Right lobe of liver (tissue), 6 donors: ENCODE data around the gene METTL26. TPM values are rescaled to one million over a fixed set of nuclear protein-coding genes. Genes with fewer than 3 reads are reported as not detected.

ENCODE experiments used
- ATAC-seq, 4 donors: fragments of 200-7000 bp; cut with Tn5 transposase; one replicate each; pipeline ENCODE4 v1.9.1; 2020; ENCODE audit warnings: mild to moderate bottlenecking in 4 of 4, moderate library complexity in 4 of 4
- DNase-seq, 3 donors: peaks; one replicate each; pipeline ENCODE4 v3.0.0-alpha.2; 2020
- H3K27ac ChIP-seq, 3 donors: fragments of 200-600 bp; one replicate each; pipeline ENCODE4 v1.8.0; 2022
- H3K27me3 ChIP-seq, 2 donors: fragments of 200-600 bp; one replicate each; pipeline ENCODE4 v1.8.0; 2022
- H3K36me3 ChIP-seq, 4 donors: fragments of 200-600 bp; sonication (generic) in 1 of 4; one replicate each; pipeline versions ENCODE4 v1.5.1 to v1.8.0; 2017 to 2022; ENCODE audit warnings: control low read depth in 1 of 4
- H3K4me1 ChIP-seq, 4 donors: fragments of 200-600 bp; sonication (generic) in 1 of 4; one replicate each; pipeline versions ENCODE4 v1.5.1 to v1.8.0; 2017 to 2022; ENCODE audit warnings: control low read depth in 1 of 4
- H3K4me3 ChIP-seq, 3 donors: fragments of 200-600 bp; one replicate each; pipeline ENCODE4 v1.8.0; 2022
- H3K9me3 ChIP-seq, 4 donors: fragments of 200-600 bp; sonication (generic) in 1 of 4; one replicate each; pipeline versions ENCODE4 v1.5.1 to v1.8.0; 2017 to 2022; ENCODE audit warnings: control low read depth in 1 of 4
- POLR2A ChIP-seq: fragments of 450-650 bp; IDR thresholded peaks from one replicate; pipeline ENCODE4 v1.6.1; 2017; ENCODE audit warnings: antibody characterized with exemption, mild to moderate bottlenecking
- WGBS: methylation state at CpG from one replicate; pipeline ENCODE4 v1.1.6; 2018; ENCODE audit warnings: low coverage, low lambda C conversion rate; ENCODE audit not compliant: insufficient coverage; ENCODE audit errors: missing lambda C conversion rate; 5-methylcytosine and 5-hydroxymethylcytosine counted together
- intact Hi-C, 2 donors: fragments of 100-400 bp; cut with DNase I; formaldehyde crosslinking; loops; one replicate each; pipeline versions ENCODE4 v1.11.2 to v1.14.1; 2022
- total RNA-seq, 6 experiments: library from RNA; depleted of rRNA in 2 of 6; stranded (reverse); fragments of >200 nt in 2 of 6; fragmentation: NEBNext Ultra II Directional in 3 of 6; extraction: Animal tissue kit (Norgen Biotek cat#: 25700) in 3 of 6; gene quantifications; one replicate each; pipeline versions ENCODE4 v1.1.0 to v1.2.4, GENCODE V29; 2016 to 2023
- TF ChIP-seq, protein P1 (sequence below), 4 donors: fragments of 200-600 bp in 3 of 4; fragments of 450-650 bp in 1 of 4; IDR thresholded peaks; one replicate each; pipeline versions ENCODE4 v1.5.1 to v1.8.0; 2016 to 2022; ENCODE audit warnings: antibody characterized with exemption in 4 of 4, mild to moderate bottlenecking in 2 of 4
- donor health status: DM: no; HTN: yes; CAD: no.
- donor health status: DM: no; HTN: no; CAD: no.
- donor health status: DM: no; HTN: no; CAD: no.
- donor health status: DM: no; HTN: yes; CAD: no.
- donor health status: DM: no; HTN: yes; CAD: no.

METTL26 gene
- total RNA-seq, 6 experiments from 2014 or later = 22.7 to 126 (median 32.6) TPM

DNA sequence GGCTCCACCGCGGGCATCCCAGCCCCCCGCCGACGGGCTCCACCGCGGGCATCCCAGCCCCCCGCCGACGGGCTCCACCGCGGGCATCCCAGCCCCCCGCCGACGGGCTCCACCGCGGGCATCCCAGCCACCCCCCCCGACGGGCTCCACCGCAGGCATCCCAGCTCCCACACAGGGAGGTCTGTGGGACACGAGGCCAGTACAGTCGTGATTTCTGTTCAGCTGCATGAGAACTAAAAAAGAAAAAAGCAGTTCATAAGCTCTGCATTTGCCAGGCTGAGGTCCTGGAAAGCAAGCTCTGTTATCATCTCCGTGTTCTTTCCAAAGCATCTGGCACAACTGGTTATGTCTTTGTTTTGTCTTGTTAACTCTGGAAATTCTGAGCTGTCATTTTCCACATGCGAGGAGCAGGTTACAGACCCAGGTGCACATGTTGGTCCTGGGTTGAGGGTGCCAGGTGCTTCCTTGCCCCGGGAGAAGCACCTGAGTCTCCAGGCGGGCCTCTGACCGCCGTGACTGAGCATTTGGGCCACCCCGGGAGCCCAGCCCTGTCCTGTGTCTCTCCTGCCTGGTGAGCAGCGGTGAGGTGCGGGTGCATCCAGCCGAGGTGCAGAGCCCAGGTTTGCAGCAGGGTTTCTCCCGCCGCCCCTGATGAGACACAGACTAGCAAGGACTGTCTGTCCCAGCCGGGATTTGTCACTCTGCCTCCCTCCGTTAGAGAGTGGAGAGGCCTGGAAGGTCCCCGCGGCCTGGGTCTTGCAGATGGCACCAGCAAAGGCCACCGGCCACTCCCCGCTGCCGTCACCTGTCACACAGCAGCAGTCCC is 15.2 kb downstream of the METTL26 start:
- peaks cover 0 to 7% (median 0%) of the 10 kb centered on the region in 4 donors for H3K36me3 ChIP-seq
- no peak overlapping the region for H3K4me3 ChIP-seq
- 68% methylated on average over 4 of the region's 41 CpGs for WGBS
- ATAC-seq (no peak), DNase-seq (no peak)
- no peaks in the 10 kb centered on the region for H3K9me3 ChIP-seq
- no peaks in the 10 kb centered on the region for H3K27me3 ChIP-seq
- intact Hi-C loops = no loop called here
- TF ChIP-seq POLR2A = no peak
- peaks cover 0 to 15% (median 1%) of the 10 kb centered on the region in 4 donors for H3K4me1 ChIP-seq
- H3K27ac ChIP-seq = no peak overlapping the region

DNA sequence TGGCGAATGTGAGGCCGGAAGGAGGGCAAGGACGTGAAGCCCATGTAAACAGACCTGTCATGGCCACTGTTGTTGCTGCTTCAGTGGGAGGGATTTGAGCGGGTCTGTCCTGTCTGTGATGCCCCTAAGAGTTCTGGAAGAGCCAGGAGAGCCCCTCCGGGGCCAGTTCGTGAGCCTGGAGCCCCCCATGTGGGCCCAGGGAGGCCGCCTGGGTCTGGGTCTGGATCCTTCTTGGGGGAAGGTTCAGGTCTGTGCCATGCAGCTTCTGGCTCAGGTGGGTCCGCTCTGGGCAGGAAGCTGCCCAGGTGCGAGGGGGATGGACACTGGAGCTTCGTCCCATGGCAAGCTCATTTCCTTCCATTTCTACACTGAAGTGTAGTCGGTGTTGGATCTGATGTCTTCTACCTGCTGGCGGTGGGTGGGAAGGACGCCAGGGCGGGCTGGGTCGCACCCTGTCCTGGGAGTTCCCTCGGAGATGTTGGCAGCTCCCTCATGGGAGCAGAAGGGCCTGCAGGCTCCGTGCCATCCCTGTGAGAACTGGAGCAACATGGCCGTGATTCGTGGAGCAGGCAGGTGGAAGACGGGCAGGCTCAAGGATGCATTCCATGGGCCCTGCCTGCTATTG is 16.5 kb downstream of the METTL26 start:
- intact Hi-C loops = no loop called here
- Histone ChIP-seq H3K27ac (no peak overlapping the region), H3K36me3 (no peaks in the 10 kb centered on the region), H3K4me3 (no peak overlapping the region), H3K9me3 (no peaks in the 10 kb centered on the region), H3K27me3 (no peaks in the 10 kb centered on the region), H3K4me1 (peaks cover 0 to 15% (median 3%) of the 10 kb centered on the region in 4 donors)
- WGBS = no CpG with 5 or more reads among the region's 20 CpGs
- no peak for TF ChIP-seq POLR2A
- TF ChIP-seq, protein P1, sequence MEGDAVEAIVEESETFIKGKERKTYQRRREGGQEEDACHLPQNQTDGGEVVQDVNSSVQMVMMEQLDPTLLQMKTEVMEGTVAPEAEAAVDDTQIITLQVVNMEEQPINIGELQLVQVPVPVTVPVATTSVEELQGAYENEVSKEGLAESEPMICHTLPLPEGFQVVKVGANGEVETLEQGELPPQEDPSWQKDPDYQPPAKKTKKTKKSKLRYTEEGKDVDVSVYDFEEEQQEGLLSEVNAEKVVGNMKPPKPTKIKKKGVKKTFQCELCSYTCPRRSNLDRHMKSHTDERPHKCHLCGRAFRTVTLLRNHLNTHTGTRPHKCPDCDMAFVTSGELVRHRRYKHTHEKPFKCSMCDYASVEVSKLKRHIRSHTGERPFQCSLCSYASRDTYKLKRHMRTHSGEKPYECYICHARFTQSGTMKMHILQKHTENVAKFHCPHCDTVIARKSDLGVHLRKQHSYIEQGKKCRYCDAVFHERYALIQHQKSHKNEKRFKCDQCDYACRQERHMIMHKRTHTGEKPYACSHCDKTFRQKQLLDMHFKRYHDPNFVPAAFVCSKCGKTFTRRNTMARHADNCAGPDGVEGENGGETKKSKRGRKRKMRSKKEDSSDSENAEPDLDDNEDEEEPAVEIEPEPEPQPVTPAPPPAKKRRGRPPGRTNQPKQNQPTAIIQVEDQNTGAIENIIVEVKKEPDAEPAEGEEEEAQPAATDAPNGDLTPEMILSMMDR (IDR thresholded peaks at IDR 0.05) = no peak
- DNase-seq = no peak
- no peak for ATAC-seq

DNA sequence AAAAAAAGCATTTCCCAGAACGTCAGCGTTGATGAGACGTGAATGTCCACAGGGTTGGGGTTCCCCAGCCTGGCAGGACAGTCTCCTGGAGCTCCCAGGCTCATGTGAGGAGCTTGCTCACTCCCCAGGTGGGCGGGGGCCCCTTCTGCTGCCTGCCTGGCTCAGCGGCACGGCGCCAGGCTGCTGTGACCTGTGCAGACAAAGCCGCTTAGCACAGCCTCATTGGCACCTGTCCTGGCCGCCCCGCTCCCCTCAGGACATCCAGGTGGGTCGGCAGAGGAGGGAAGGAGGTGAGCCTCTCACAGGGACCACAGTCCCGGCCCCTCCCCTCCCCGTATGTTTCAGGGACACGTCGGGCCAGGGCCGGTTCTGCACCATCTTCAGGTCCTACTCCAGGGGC is 18.2 kb downstream of the METTL26 start:
- Histone ChIP-seq H3K27me3 (no peaks in the 10 kb centered on the region), H3K4me1 (peaks cover 0 to 15% (median 3%) of the 10 kb centered on the region in 4 donors), H3K4me3 (no peak overlapping the region), H3K9me3 (no peaks in the 10 kb centered on the region), H3K36me3 (no peaks in the 10 kb centered on the region), H3K27ac (no peak overlapping the region)
- WGBS = 55% methylated on average over 3 of the region's 16 CpGs
- TF ChIP-seq, protein P1 (IDR thresholded peaks at IDR 0.05) = no peak
- TF ChIP-seq POLR2A = no peak
- DNase-seq (no peak), ATAC-seq (peak in 2 of 4 donors; percentile 6 to 10)
- intact Hi-C loops = no loop called here

DNA sequence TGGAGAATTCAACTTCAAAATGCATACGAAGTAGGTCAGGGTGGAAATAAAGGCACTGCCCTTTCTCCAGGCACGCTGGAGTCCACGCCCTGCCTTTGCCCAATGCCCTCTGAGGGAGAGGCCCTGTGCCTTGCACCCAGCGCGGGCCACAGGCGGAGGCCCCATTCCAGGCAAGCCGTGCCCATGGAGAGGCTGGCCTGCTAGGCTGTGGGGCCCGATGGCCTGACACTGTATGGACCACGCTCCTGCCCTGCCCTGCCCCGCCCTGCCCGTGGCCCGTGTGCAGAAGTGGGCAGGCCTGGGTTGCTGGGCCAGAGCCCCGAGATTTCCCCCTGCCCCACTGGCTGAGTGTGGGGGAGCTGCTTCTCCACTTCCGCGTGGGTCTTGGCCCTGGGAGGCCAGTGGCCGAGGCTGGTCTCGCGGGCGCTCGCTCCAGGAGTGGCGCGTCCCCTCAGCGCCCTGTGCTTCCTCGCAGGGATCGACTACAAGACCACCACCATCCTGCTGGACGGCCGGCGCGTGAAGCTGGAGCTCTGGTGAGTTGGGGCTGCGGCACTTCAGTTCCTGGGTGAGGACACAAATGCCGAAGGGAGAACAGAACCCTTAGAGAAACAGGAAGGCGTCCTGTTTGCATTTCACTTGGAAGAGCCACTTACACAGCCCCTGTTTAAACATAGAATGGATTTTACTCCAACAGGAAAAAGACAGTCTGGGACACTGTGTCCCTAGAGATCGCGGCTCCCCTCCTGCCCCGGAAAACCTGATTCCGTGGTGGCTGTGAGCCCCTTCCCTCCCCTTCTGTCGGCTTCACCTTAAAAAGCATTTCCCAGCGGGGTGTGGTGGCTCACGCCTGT is 19.1 kb downstream of the METTL26 start:
- Histone ChIP-seq H3K27ac (no peak overlapping the region), H3K4me3 (no peak overlapping the region), H3K36me3 (no peaks in the 10 kb centered on the region), H3K4me1 (peaks cover 0 to 15% (median 3%) of the 10 kb centered on the region in 4 donors), H3K9me3 (no peaks in the 10 kb centered on the region), H3K27me3 (no peaks in the 10 kb centered on the region)
- DNase-seq (no peak), ATAC-seq (peak in 3 of 4 donors; percentile 22 to 47 (median 28))
- intact Hi-C loops = no loop called here
- WGBS = 50% methylated on average over 1 of the region's 39 CpGs
- no peak for TF ChIP-seq POLR2A
- TF ChIP-seq, protein P1 (IDR thresholded peaks at IDR 0.05) = no peak
